Activated CD4-positive, alpha-beta memory T cell treated with anti-CD3 and anti-CD28 coated beads, Interleukin-2, amount 10 ng/mL, durations not matched to agents 7 days and 5 days (primary cell): Measurements from ENCODE around the gene BAHD1. TPM values are rescaled to one million over a fixed set of nuclear protein-coding genes. Genes with fewer than 3 reads are reported as not detected.
A peak's percentile ranks its signal among the peaks of the same experiment; 100 is the strongest.

Source experiments
- CTCF ChIA-PET: fragments of 350-600 bp; sonication (Branson Sonifier 250); formaldehyde crosslinking; loops from one replicate; lab custom pipeline; 2021; ENCODE audit warnings: antibody characterized with exemption, inconsistent platforms; lab: Charles Lee
- POLR2A ChIA-PET: fragments of 350-600 bp; sonication (Branson Sonifier 250); formaldehyde crosslinking; loops from one replicate; lab custom pipeline; 2021; ENCODE audit warnings: antibody characterized with exemption; lab: Charles Lee
- DNase-seq: peaks from one replicate; pipeline ENCODE4 v3.0.0-alpha.2; 2020
- H3K27ac Mint-ChIP-seq: one replicate; pipeline ENCODE4 v1.8.0; 2021; ENCODE audit warnings: mild to moderate bottlenecking, mixed read lengths
- H3K27me3 Mint-ChIP-seq: one replicate; pipeline ENCODE4 v1.8.0; 2021; ENCODE audit warnings: mixed read lengths
- H3K36me3 Mint-ChIP-seq: one replicate; pipeline ENCODE4 v1.8.0; 2021; ENCODE audit warnings: low read depth, mixed read lengths
- H3K4me1 Mint-ChIP-seq: one replicate; pipeline ENCODE4 v1.8.0; 2021; ENCODE audit warnings: mixed read lengths
- H3K4me3 Mint-ChIP-seq: one replicate; pipeline ENCODE4 v1.8.0; 2021; ENCODE audit warnings: mild to moderate bottlenecking, mixed read lengths
- H3K9me3 Mint-ChIP-seq: one replicate; pipeline ENCODE4 v1.8.0; 2021; ENCODE audit warnings: mixed read lengths
- total RNA-seq, 2 experiments: library from RNA; stranded (reverse); gene quantifications; one replicate each; pipeline ENCODE4 v1.2.3, GENCODE V29; 2021

BAHD1 gene
- total RNA-seq, 2 experiments from 2014 or later: 26.0 to 27.0 TPM

GRCh38 chr15:40439461-40439959 is 1.2 kb upstream of the BAHD1 start:
- H3K9me3 Mint-ChIP-seq: no peaks in the 10 kb centered on the region
- ChIA-PET CTCF (interaction anchor here (1.3 to 2.4 kb wide), 6 partner anchors 10 to 101 kb away, joined by 3 to 16 read pairs (median 6); no protein-coding TSS in a partner anchor), POLR2A (interaction anchor here (0.9 to 4.9 kb wide), 12 partner anchors 13 to 304 kb away, joined by 3 to 68 read pairs (median 4); partner anchors contain the start of genes KNSTRN, PLCB2 and RPUSD2)
- H3K27ac Mint-ChIP-seq: no peak overlapping the region
- peaks cover 8% of the 10 kb centered on the region for H3K36me3 Mint-ChIP-seq
- no peak for DNase-seq
- H3K4me3 Mint-ChIP-seq: peak overlapping the region; percentile 84
- peaks cover 67% of the 10 kb centered on the region for H3K27me3 Mint-ChIP-seq
- peaks cover 38% of the 10 kb centered on the region for H3K4me1 Mint-ChIP-seq

GRCh38 chr15:40439960-40440742 is 602 bp upstream of the BAHD1 start:
- H3K36me3 Mint-ChIP-seq: peaks cover 8% of the 10 kb centered on the region
- no peak overlapping the region for H3K27ac Mint-ChIP-seq
- peaks cover 42% of the 10 kb centered on the region for H3K4me1 Mint-ChIP-seq

GRCh38 chr15:40441565-40442531 is 1.1 kb downstream of the BAHD1 start:
- Mint-ChIP-seq H3K27ac (peak overlapping the region; percentile 49), H3K4me1 (peaks cover 41% of the 10 kb centered on the region), H3K27me3 (peaks cover 47% of the 10 kb centered on the region), H3K36me3 (peaks cover 8% of the 10 kb centered on the region), H3K4me3 (peak overlapping the region; percentile 87), H3K9me3 (no peaks in the 10 kb centered on the region)
- POLR2A ChIA-PET: interaction anchor here (0.6 to 4.9 kb wide), 10 partner anchors 10 to 280 kb away, joined by 3 to 68 read pairs (median 3); partner anchors contain the start of gene PLCB2
- peak; percentile 34 for DNase-seq
- CTCF ChIA-PET: interaction anchor here (0.7 to 2.9 kb wide), 10 partner anchors 9 to 167 kb away, joined by 3 to 11 read pairs (median 4); no protein-coding TSS in a partner anchor

More at GRCh38 chr15:40439960-40440742, 602 bp upstream of the BAHD1 start:
- ChIA-PET POLR2A (interaction anchor here (0.7 to 4.9 kb wide), 15 partner anchors 12 to 303 kb away, joined by 3 to 68 read pairs (median 5); partner anchors contain the start of genes IVD, KNSTRN, PLCB2 and RPUSD2), CTCF (interaction anchor here (0.8 to 2.9 kb wide), 12 partner anchors 9 to 306 kb away, joined by 3 to 16 read pairs (median 4); partner anchors contain the start of genes CCDC32 and PLCB2)
- H3K4me3 Mint-ChIP-seq: peak overlapping the region; percentile 84
- peaks cover 61% of the 10 kb centered on the region for H3K27me3 Mint-ChIP-seq
- peak; percentile 47 for DNase-seq
- H3K9me3 Mint-ChIP-seq: no peaks in the 10 kb centered on the region

- peak overlapping the region; percentile 87 for H3K4me3 Mint-ChIP-seq
- no peak for DNase-seq
- no peaks in the 10 kb centered on the region for H3K9me3 Mint-ChIP-seq
- peaks cover 33% of the 10 kb centered on the region for H3K27me3 Mint-ChIP-seq
- peaks cover 8% of the 10 kb centered on the region for H3K36me3 Mint-ChIP-seq
- CTCF ChIA-PET: interaction anchor here (1.1 to 1.8 kb wide), 3 partner anchors 10 to 126 kb away, joined by 3 to 8 read pairs (median 4); partner anchors contain the start of gene RPUSD2
- POLR2A ChIA-PET: interaction anchor here (1.6 to 4.9 kb wide), 4 partner anchors 9 to 135 kb away, joined by 3 to 68 read pairs (median 5); partner anchors contain the start of gene PLCB2
- H3K27ac Mint-ChIP-seq: no peak overlapping the region
- H3K4me1 Mint-ChIP-seq: peaks cover 38% of the 10 kb centered on the region
These were observed 2.5 kb downstream of the BAHD1 start for GRCh38 chr15:40443255-40443654.

GRCh38 chr15:40443846-40444245 is 3.1 kb downstream of the BAHD1 start:
- H3K27ac Mint-ChIP-seq: no peak overlapping the region
- H3K9me3 Mint-ChIP-seq: no peaks in the 10 kb centered on the region

GRCh38 chr15:40444736-40445135 is 4.0 kb downstream of the BAHD1 start:
- Mint-ChIP-seq H3K36me3 (peaks cover 11% of the 10 kb centered on the region), H3K4me3 (no peak overlapping the region), H3K27me3 (peaks cover 19% of the 10 kb centered on the region), H3K4me1 (peaks cover 38% of the 10 kb centered on the region), H3K9me3 (no peaks in the 10 kb centered on the region), H3K27ac (no peak overlapping the region)
- POLR2A ChIA-PET: interaction anchor here (0.9 to 1.6 kb wide), 2 partner anchors 9 to 47 kb away, joined by 3 to 4 read pairs; no protein-coding TSS in a partner anchor
- DNase-seq: no peak
- CTCF ChIA-PET: interaction anchor here (1.2 kb wide), 1 partner anchor 124 kb away, joined by 3 read pairs; the partner anchor contains the start of gene RPUSD2

More at GRCh38 chr15:40443846-40444245, 3.1 kb downstream of the BAHD1 start:
- Mint-ChIP-seq H3K27me3 (peaks cover 27% of the 10 kb centered on the region), H3K4me1 (peaks cover 38% of the 10 kb centered on the region), H3K36me3 (peaks cover 8% of the 10 kb centered on the region), H3K4me3 (peak overlapping the region; percentile 34)
- CTCF ChIA-PET: interaction anchor here (1.2 to 1.8 kb wide), 2 partner anchors 9 to 125 kb away, joined by 3 to 8 read pairs; partner anchors contain the start of gene RPUSD2
- POLR2A ChIA-PET: interaction anchor here (0.9 to 1.6 kb wide), 2 partner anchors 48 to 136 kb away, joined by 4 to 6 read pairs; partner anchors contain the start of gene PLCB2
- no peak for DNase-seq

- Mint-ChIP-seq H3K4me3 (no peak overlapping the region), H3K4me1 (peaks cover 34% of the 10 kb centered on the region), H3K36me3 (peaks cover 11% of the 10 kb centered on the region), H3K27ac (no peak overlapping the region), H3K27me3 (peaks cover 14% of the 10 kb centered on the region), H3K9me3 (no peaks in the 10 kb centered on the region)
- DNase-seq: no peak
- POLR2A ChIA-PET: interaction anchor here (1.6 kb wide), 1 partner anchor 9 kb away, joined by 3 read pairs; no protein-coding TSS in a partner anchor
- CTCF ChIA-PET: interaction anchor here (0.6 to 1.2 kb wide), 3 partner anchors 31 to 166 kb away, joined by 3 read pairs; no protein-coding TSS in a partner anchor
These were observed 4.7 kb downstream of the BAHD1 start for GRCh38 chr15:40445421-40445922.

- H3K4me3 Mint-ChIP-seq: no peak overlapping the region
- H3K27me3 Mint-ChIP-seq: peaks cover 14% of the 10 kb centered on the region
- no peaks in the 10 kb centered on the region for H3K9me3 Mint-ChIP-seq
- H3K27ac Mint-ChIP-seq: no peak overlapping the region
- CTCF ChIA-PET: interaction anchor here (1.2 kb wide), 1 partner anchor 108 kb away, joined by 3 read pairs; no protein-coding TSS in a partner anchor
- H3K4me1 Mint-ChIP-seq: peaks cover 38% of the 10 kb centered on the region
- no peak for DNase-seq
- POLR2A ChIA-PET: interaction anchor here (1.6 kb wide), 1 partner anchor 10 kb away, joined by 3 read pairs; no protein-coding TSS in a partner anchor
- peaks cover 11% of the 10 kb centered on the region for H3K36me3 Mint-ChIP-seq
These were observed 5.4 kb downstream of the BAHD1 start for GRCh38 chr15:40446144-40446543.

- ChIA-PET POLR2A (no interaction called here), CTCF (no interaction called here)
- DNase-seq: no peak
- Mint-ChIP-seq H3K36me3 (peaks cover 2% of the 10 kb centered on the region), H3K27me3 (peaks cover 5% of the 10 kb centered on the region), H3K27ac (no peak overlapping the region), H3K4me3 (no peak overlapping the region), H3K4me1 (peaks cover 48% of the 10 kb centered on the region), H3K9me3 (no peaks in the 10 kb centered on the region)
These were observed 7.6 kb downstream of the BAHD1 start for GRCh38 chr15:40448354-40448753.

GRCh38 chr15:40449275-40449674 is 8.5 kb downstream of the BAHD1 start:
- ChIA-PET POLR2A (interaction anchor here (7.0 kb wide), 1 partner anchor 8 kb away, joined by 68 read pairs; the partner anchor contains the start of gene BAHD1), CTCF (interaction anchor here (1.0 to 1.3 kb wide), 2 partner anchors 10 to 14 kb away, joined by 3 read pairs; no protein-coding TSS in a partner anchor)
- H3K9me3 Mint-ChIP-seq: no peaks in the 10 kb centered on the region
- H3K4me1 Mint-ChIP-seq: peaks cover 50% of the 10 kb centered on the region
- no peaks in the 10 kb centered on the region for H3K27me3 Mint-ChIP-seq
- no peak for DNase-seq
- H3K27ac Mint-ChIP-seq: no peak overlapping the region
- no peak overlapping the region for H3K4me3 Mint-ChIP-seq
- peaks cover 2% of the 10 kb centered on the region for H3K36me3 Mint-ChIP-seq

- peaks cover 2% of the 10 kb centered on the region for H3K36me3 Mint-ChIP-seq
- peaks cover 53% of the 10 kb centered on the region for H3K4me1 Mint-ChIP-seq
- no peaks in the 10 kb centered on the region for H3K27me3 Mint-ChIP-seq
- no peak overlapping the region for H3K27ac Mint-ChIP-seq
- H3K4me3 Mint-ChIP-seq: no peak overlapping the region
- CTCF ChIA-PET: interaction anchor here (1.0 to 1.4 kb wide), 4 partner anchors 9 to 55 kb away, joined by 3 to 4 read pairs (median 4); partner anchors contain the start of gene BAHD1
- POLR2A ChIA-PET: interaction anchor here (1.3 to 7.0 kb wide), 2 partner anchors 9 to 67 kb away, joined by 3 to 68 read pairs; partner anchors contain the start of genes BAHD1 and KNSTRN
- no peaks in the 10 kb centered on the region for H3K9me3 Mint-ChIP-seq
- no peak for DNase-seq
These were observed 9.3 kb downstream of the BAHD1 start for GRCh38 chr15:40450047-40450446.
